ENCODE measurements around the gene SIL1.
"Not testable (repeated sequence)": the region's sequence is repeated elsewhere in the genome, so short reads cannot be mapped to it uniquely, and the experiment has no call there.

The SIL1 gene

DNA sequence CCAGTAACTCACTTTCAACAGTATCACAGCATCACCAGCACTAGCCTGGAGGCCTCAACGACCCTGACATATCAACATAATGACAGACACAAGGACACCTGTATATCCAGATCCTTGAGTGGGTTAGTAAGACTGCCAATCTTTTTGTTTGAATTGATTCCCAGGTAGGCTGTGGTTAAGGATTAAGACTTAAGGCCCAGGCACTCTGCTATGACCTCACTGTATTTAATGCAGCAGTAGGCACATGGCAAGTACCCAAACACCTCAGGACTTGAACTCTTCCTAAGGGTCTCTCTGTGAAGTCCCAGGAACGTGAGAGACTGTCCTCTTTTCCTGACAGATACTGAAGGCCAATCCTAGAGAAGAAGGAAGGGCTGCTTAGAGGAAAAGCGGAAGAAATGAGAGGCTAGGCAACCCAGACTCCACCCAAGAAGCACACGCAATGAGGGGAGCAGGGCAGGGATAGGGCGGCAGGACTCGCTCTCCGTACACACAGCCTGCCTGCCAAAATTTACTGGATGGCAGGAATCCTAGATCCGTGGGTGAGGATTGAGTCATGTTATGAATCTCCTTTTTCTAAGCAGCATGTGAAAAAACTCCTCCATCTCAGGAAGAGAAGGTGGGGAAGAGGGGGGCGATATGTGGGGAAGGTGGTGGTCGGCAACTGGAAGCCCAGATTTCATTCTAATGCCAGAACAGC is 93.4 kb downstream of the SIL1 start:
- DNase-seq, result peak; percentile 84

GRCh38 chr5:139103762-139104161 is 94.4 kb downstream of the SIL1 start:
- DNase-seq, result no peak

DNA sequence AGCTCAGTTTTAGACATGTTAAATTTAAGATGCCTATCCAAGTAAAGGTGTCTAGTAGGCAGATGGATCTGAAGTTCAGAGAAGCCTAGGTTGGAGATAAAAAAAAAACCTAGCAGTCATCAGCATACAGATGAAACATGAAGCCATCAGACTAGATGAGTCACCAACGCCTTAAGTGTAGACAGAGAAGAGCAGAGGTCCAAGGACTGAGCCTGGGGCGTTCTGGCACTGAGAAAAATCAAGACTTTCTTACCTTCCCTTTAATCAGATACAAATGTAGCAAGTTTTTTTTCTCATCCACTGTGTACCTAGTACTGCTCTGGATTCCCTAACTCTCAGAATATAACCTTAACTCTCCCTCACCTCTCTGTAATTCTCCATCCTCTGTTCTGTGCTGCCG is 97.3 kb downstream of the SIL1 start:
- DNase-seq, result peak; percentile 22

DNA sequence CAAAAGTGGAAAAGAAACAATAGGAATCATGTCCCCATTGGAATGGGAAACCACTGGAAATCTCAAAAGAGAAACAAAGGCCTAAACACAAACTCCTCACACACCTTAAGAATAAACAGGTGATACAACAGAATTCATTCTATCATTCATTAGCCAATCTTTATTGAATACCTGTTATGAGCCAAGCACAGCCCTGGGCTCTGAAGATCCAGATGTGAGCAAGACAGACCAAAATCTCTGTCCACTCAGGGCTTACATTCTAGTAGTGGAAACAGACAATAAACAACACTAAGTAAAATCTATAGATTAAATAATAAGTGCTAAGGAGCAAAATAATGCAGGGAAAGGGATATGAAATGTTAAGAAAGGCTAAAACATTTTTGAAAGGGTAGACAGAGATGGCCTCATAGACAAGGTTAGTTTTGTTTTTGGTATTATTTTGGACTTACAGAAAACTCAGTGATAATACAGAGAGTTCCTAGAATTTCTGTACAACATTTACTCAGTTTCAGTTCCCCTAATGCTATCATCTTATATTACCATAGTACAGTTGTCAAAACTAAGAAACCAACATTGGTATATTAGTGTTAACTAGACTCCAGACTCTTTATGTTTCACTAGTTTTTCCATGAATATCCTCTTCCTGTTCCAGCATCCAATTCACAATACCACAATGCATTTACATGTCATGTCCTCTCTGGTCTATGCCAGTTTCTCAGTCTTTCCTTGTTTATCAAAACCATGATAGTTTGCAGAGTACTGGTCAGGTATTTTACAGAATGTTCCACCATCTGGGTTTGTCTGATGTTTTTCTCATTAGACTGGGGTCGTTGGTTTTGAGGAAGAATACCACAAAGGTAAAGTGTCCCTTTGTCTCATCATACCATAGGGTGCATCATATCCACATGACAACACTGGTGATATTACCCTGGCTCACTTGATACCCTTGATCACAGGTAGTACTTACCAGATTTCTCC is 103.7 kb downstream of the SIL1 start:
- no peak for DNase-seq

GRCh38 chr5:139092741-139093343 is 105.3 kb downstream of the SIL1 start:
- DNase-seq, result no peak

DNA sequence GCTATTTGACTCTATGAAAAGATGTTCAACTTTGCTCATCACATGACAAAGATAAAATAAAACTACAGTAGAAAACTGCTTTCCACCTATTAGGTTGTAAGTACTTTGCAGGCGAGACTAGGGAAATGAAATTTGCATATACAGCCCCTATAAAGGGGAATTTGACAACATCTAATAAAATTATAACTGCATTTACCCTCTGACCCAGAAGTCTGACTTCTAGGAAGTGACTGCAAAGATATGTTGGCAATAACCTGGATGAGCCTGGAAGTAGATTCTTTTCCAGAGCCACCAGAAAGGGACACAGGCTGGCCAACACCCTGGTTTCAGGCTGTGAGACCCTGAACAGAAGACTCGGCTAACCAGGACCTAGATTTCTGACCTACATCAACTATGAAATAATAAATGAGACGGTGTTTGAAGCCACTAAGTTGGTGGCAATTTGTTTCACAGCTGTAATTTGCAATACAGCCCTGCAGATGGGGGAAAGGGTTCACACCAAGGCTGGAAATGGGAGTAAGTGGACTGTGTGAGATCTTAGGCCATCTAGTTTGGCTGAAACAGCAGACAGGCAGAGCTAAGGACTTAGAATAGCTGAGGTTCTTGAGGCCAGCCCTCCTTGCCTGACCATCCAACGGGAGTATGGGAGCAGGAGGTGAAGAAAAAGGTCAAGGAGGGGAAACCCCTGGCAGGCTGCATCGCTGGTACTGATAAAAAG is 106.6 kb downstream of the SIL1 start:
- DNase-seq, result peak; percentile 12

DNA sequence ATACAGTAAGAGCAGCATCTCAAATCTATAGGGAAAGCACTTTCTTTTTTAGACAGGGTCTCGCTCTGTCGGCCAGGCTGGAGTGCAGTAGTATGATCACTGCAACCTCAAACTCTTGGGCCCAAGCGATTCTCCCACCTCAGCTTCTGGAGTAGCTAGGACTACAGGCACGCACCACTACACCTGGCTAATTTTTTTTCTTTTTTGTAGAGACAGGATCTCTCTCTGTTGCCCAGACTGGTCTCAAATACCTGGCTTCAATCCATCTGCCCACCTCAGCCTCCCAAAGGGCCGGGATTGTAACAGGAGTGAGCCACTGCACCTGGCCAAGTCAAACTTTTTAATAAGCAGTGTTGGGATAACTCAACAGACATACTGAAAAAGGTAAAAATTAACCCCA is 107.6 kb downstream of the SIL1 start:
- DNase-seq, result no peak

- no peak for DNase-seq
These were observed 110.1 kb downstream of the SIL1 start for GRCh38 chr5:139088024-139088423.

DNA sequence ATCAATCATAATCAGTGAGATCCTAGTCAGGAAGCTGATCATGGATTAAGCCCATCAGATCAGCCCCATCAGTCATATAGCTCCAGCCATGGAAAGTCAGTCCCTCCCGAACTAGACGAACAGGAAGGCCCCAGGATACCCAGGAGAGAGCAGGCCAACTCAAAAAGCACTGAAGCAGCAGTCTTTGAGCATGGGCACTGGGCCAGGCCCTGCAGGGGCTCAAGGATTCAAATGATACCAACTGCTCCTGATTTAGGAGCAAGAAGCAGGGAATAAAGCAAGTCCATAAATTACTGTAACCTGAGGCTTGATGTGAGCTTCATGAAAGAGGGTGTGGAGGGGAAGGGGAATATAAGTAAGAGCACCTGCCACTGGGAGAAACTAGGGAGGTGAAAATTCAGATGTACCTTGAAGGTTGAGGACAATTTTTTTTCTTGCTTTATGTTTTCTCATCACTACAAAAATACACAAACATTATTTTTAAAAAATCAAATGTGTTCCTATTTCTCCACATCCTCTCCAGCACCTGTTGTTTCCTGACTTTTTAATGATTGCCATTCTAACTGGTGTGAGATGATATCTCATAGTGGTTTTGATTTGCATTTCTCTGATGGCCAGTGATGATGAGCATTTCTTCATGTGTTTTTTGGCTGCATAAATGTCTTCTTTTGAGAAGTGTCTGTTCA is 115.2 kb downstream of the SIL1 start:
- DNase-seq, result no peak

DNA sequence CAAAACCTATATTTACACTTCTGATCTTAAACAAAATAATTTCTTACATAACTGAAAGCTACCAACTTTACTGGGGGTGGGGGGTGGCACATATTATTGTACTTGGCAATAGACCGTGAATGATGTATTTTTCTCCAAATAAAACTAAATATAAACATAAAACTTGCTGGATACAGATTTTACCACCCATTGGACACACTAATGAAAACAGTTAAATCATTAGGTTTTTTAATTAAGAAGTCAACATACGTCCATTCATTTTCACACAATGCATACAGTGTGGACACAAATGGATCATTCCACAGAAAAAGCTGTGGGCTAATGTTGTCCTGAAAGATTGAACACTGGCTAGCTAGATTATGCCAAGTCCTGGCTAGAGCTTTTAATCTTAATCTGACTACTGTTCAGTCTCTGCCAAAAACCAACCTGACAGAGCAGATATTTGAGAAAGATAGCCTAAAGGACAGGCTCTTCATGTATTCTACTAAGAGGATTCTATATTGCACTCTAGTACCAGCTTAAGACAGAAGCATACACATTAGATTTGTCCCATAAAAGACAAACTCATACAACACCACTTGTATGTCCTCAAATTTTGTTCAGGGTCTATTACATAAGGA is 118.1 kb downstream of the SIL1 start:
- no peak for DNase-seq

DNA sequence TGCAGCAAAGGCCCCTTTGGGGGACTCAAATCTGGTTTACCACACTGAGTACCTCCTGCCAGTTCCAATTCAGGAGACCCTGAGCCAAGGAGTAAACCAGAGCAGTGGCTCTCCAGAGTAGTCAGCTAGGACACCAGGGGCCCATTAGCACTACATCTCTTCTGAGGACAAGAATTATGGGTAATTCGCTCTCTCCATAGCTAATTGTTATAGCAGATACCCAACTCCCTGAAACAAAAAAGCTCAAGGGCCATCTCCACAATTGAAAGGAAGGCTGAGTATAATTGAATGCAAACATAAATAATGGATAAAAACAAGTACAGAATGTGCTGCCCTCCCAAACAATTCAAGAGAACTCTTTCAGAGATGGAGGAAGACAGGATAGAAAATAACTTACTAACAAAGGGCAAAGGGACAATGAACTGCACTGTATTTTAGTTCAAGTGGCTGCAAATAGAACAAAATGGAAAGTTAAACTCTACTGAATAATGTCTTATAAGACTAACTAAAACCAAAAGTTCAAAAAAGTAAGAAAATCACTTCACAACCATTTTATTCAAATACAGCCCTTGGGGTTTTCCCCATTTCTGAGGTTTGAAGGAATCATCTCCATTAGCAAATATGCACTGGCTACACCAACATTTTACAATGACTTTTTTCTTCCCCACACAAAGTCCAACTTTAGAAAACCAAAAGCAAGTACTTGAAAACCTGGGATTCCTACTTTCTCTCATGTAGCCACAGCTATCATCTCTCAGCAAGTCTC is 118.8 kb downstream of the SIL1 start:
- no peak for DNase-seq

DNA sequence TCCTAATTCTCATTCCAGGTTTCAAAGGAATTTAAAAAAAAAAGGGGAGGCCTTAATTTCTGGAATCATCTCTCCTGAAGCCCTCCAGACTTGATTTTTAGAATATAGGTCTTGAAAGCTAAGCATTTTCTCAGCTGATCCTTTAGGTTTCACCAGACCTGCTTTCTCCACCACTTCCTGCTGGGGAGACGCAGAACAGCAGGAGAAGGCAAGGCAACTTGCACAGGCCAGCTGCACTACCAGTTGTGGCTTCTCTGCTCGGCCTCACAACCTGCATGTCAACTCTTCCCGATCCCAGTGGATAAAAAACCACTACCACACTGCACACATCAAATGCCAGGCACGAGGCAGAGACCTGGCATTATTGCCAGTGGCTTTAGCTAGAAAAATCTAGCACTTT is 119.8 kb downstream of the SIL1 start:
- DNase-seq, result no peak

DNA sequence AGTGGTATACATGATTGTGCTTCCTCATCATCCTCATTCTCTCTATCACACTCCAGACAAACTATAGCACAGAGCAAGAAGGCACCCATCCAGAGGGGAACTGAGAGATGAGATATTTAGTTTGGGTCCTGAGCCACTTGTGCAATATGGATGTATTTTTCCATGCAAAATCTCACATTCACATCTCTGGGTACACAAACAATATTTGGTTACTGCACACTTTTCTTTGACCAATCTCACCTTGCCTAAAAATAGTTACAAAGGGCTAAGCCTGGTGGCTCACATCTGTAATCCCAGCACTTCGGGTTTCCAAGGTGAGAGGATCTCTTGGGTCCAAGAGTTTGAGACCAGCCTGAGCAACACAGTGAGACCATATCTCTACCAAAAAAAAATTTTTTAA is 120.3 kb downstream of the SIL1 start:
- no peak for DNase-seq

- DNase-seq, result no peak
These were observed 122.1 kb downstream of the SIL1 start for GRCh38 chr5:139076111-139076510.

- no peak for DNase-seq
These were observed 122.8 kb downstream of the SIL1 start for GRCh38 chr5:139075066-139076050.

DNA sequence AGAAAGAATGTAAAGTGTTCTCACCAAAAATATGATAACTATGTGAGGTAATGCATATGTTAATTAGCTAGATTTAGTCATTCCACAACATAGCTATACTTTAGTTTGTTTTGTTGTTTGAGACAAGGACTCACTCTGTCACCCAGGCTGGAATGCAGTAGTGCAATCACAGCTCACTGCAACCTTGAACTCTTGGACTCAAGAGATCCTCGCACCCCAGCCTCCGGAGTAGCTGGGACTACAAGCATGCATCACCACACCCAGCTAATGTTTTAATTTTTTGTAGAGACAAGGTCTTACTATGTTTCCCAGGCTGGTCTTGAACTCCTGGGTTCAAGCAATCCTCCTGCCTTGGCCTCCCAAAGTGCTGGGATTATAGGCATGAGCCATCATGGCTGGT is 124.2 kb downstream of the SIL1 start:
- DNase-seq, result not testable (repeated sequence)

DNA sequence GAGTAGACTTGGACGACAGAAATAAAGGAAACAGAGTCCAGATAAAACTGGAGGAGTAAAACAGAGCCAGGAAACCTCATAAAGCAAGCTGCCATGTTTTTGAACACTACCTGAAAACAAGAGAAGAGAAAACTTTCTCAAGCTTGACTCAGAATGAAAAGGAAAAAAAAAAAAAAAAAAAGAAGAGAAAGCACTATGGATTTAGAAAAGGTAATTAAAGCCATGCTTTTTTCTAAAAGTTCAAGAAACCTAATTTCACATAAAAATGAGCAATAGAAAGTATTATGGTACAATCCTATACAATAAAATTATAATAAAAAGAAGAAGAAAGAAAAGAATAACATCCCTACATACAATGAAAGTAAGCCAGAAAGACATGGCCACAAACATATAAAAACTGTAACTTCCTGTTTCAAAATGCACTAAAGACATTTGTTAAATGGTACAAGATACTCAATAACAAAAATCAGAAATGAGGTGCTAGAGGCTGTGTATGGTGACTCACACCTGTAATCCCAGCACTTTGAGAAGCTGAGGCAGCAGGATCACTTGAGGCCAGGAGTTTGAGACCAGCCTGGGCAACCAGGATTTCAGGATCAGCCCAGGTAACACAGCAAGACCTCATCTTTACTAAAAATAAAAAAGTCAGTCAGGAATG is 129.5 kb downstream of the SIL1 start:
- DNase-seq, result no peak

DNA sequence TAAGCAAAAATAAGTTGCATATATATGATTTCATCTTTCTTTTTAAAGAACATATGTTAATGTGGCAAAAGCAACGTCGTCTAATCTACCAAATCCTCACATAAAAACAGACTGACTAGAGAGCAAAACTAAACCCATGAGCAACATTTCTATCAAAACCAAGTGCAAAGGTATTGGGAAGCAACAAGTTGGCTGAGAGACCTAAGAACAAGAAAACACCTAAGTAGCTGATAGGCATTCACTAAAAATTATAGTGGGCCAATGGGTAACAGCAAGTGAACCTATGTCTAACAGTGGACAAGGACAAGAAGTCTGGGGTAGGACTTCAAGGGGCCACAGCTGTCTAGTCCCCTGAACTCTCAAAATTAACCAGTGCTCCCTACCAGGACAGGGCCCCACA is 130.1 kb downstream of the SIL1 start:
- DNase-seq, result no peak

DNA sequence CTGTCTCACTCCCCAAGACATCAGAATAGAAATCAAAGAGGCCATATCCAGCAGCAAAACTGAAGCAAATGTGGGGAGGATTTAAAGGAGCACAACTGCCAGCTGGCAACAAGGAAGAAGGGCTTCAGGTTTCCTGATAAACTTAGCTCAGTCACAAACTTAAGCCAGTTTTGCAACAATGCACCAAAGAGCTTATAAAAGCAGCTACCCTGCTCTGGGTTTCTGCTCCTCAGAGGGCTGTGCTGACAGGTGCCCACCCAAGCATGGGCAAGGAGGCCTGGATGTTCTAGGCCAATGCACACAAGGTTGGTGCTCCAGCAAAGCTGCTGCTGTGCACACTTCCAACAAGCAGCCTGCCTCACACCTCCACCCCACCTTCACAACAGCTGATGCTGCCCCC is 132.9 kb downstream of the SIL1 start:
- no peak for DNase-seq

Measured in fibroblast of skin of scalp (primary cell).